Esophagus muscularis mucosa (tissue), 4 donors: ENCODE results near the gene BBS9. TPM values are rescaled to one million over a fixed set of nuclear protein-coding genes. Genes with fewer than 3 reads are reported as not detected.

Experiments
- DNase-seq: peaks from one replicate; pipeline ENCODE4 v3.0.0-alpha.2; 2017; ENCODE audit errors: extremely low spot score
- H3K27ac ChIP-seq, 4 donors: fragments of 200-600 bp; sonication (generic); replicated peaks in 1 of 4; 1 replicate in 3 of 4; 2 replicates in 1 of 4; pipeline ENCODE4 v1.5.1; 2016 to 2019; ENCODE audit warnings: mild to moderate bottlenecking in 1 of 4
- H3K27me3 ChIP-seq, 4 donors: fragments of 200-600 bp; sonication (generic); one replicate each; pipeline versions ENCODE4 v1.5.1 to v1.6.0; 2016 to 2019
- H3K36me3 ChIP-seq, 4 donors: fragments of 200-600 bp; sonication (generic); one replicate each; pipeline ENCODE4 v1.5.1; 2016 to 2019
- H3K4me1 ChIP-seq, 4 donors: fragments of 200-600 bp; sonication (generic); one replicate each; pipeline ENCODE4 v1.5.1; 2016 to 2019
- H3K4me3 ChIP-seq, 4 donors: fragments of 200-600 bp; sonication (generic); 1 replicate in 2 of 4; 2 replicates in 2 of 4; pipeline ENCODE4 v1.5.1; 2016 to 2019; ENCODE audit warnings: mild to moderate bottlenecking in 4 of 4, moderate library complexity in 1 of 4
- H3K9me3 ChIP-seq, 4 donors: fragments of 200-600 bp; sonication (generic); 1 replicate in 3 of 4; 2 replicates in 1 of 4; pipeline ENCODE4 v1.5.1; 2016 to 2019
- EP300 ChIP-seq: sonication (generic); formaldehyde crosslinking; IDR thresholded peaks from one replicate; pipeline ENCODE4 v1.6.1; 2017; ENCODE audit warnings: antibody characterized with exemption
- POLR2A ChIP-seq: fragments of 450-650 bp; IDR thresholded peaks from one replicate; pipeline ENCODE4 v1.6.1; 2017; ENCODE audit warnings: antibody characterized with exemption, moderate library complexity, mild to moderate bottlenecking, low read depth
- POLR2AphosphoS5 ChIP-seq, 2 donors: sonication (generic); formaldehyde crosslinking; IDR thresholded peaks; one replicate each; pipeline ENCODE4 v1.6.1; 2017; ENCODE audit warnings: antibody characterized with exemption in 2 of 2
- WGBS: methylation state at CpG from one replicate; pipeline ENCODE4 v1.1.5; 2018; 5-methylcytosine and 5-hydroxymethylcytosine counted together
- intact Hi-C: fragments of 100-400 bp; cut with DNase I; formaldehyde crosslinking; loops from one replicate; pipeline ENCODE4 v1.15.1; 2023
- total RNA-seq, 4 donors: library from RNA; depleted of rRNA; stranded (reverse); fragments of >200 nt; gene quantifications; one replicate each; pipeline versions ENCODE4 v1.1.0 to v1.2.1, GENCODE V29; 2016
- TF ChIP-seq, protein P1 (sequence below), 3 experiments: fragments of 200-600 bp in 2 of 3; fragments of 450-650 bp in 1 of 3; sonication (generic) in 2 of 3; IDR thresholded peaks; one replicate each; pipeline ENCODE4 v1.5.1; 2017 to 2019; ENCODE audit warnings: antibody characterized with exemption in 3 of 3, mild to moderate bottlenecking in 2 of 3, moderate library complexity in 1 of 3

The BBS9 gene
- total RNA-seq, 4 donors from 2014 or later = 14.7 to 20.8 (median 16.3) TPM

DNA sequence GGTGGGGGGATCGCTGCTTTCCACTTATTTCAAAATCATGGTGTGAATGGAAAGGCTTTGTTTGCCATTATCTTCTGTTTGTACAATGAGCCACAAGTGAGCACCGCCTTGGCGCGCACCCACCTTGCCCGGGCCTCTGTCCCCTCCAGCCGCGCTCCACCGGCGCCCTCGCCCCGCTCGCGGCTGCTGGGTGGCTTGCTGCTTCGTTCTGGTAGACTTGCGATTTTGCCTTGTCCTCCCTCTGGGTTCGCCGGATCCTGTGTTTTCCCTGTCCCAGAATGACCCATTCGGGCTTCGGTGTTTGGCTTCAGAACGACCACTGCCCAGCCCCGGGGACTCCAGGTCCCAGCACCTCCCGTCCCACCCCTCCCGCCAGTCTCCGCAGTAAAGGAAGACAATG lies 503.0 kb downstream of the BBS9 start:
- peaks cover 0 to 3% (median 0%) of the 10 kb centered on the region in 4 donors for H3K36me3 ChIP-seq
- H3K4me3 ChIP-seq = no peak overlapping the region
- H3K9me3 ChIP-seq = no peaks in the 10 kb centered on the region
- no peak for DNase-seq
- H3K27ac ChIP-seq = no peak overlapping the region
- intact Hi-C loops = no loop called here
- no peaks in the 10 kb centered on the region for H3K27me3 ChIP-seq
- WGBS = 98% methylated on average over 24 of the region's 24 CpGs
- TF ChIP-seq EP300 = no peak
- H3K4me1 ChIP-seq = peaks cover 0 to 3% (median 0%) of the 10 kb centered on the region in 4 donors

DNA sequence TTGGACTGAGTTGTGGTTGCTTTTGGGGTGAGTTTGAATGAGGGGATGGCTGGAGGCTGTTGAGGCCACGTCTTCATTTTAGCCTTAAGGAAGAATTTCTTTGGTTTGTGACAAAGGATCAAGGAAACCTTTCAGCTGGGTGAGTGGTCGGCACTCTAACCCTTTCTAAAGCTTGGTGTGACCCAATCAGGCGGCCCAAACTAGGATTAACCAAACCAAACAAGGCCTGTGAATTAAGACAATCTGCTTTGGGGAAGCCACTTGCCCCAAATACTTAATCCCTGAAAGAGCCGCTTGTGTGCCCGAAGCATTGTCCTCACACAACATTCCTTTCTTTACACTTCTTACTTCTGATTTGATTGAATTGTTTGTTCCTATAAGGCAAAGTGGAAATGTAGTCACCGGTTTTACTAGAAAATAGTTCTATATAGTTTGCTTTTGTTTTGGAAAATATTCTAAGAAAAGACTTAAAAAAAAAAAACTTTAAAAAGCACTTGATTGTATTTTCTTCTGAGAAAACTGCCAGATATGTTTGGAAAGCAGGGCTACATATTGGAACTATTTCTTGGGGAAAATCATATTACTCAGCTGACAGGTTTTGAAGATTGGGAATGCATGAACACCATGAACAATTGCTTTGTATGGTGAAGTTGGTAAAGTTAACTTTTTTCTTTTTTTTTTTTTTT lies 503.6 kb downstream of the BBS9 start:
- H3K9me3 ChIP-seq = no peaks in the 10 kb centered on the region
- no peaks in the 10 kb centered on the region for H3K27me3 ChIP-seq
- no peak overlapping the region for H3K4me3 ChIP-seq
- TF ChIP-seq EP300 (no peak), POLR2A (no peak), POLR2AphosphoS5 (IDR thresholded peaks at IDR 0.05) (no peak)
- TF ChIP-seq, protein P1, sequence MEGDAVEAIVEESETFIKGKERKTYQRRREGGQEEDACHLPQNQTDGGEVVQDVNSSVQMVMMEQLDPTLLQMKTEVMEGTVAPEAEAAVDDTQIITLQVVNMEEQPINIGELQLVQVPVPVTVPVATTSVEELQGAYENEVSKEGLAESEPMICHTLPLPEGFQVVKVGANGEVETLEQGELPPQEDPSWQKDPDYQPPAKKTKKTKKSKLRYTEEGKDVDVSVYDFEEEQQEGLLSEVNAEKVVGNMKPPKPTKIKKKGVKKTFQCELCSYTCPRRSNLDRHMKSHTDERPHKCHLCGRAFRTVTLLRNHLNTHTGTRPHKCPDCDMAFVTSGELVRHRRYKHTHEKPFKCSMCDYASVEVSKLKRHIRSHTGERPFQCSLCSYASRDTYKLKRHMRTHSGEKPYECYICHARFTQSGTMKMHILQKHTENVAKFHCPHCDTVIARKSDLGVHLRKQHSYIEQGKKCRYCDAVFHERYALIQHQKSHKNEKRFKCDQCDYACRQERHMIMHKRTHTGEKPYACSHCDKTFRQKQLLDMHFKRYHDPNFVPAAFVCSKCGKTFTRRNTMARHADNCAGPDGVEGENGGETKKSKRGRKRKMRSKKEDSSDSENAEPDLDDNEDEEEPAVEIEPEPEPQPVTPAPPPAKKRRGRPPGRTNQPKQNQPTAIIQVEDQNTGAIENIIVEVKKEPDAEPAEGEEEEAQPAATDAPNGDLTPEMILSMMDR (IDR thresholded peaks at IDR 0.05) = no peak
- H3K36me3 ChIP-seq = peaks cover 0 to 3% (median 0%) of the 10 kb centered on the region in 4 donors
- H3K27ac ChIP-seq = no peak overlapping the region
- 93% methylated on average over 6 of the region's 6 CpGs for WGBS
- DNase-seq = no peak
- H3K4me1 ChIP-seq = peaks cover 0 to 3% (median 0%) of the 10 kb centered on the region in 4 donors
- intact Hi-C loops = no loop called here

DNA sequence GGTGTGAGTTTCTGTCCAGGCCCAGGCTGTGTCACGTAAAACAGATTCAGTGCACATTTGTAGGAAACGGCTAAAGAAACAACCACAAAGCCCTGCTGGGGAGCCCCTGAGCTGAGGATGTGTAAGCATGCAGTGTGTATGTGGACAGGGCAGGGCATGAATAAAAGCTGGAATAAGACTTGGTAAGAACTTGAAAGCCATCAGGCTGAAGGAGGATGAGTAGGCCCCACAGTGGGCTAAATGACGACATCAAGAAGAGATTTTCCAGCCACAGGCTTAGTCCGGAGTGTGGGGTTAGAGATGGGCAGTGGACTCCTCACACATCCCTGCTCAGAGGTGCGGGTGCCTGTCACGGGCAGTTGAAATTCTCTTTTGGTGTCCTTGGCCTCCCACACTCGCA lies 505.2 kb downstream of the BBS9 start:
- H3K27me3 ChIP-seq = no peaks in the 10 kb centered on the region
- WGBS = 94% methylated on average over 6 of the region's 7 CpGs
- TF ChIP-seq, protein P1 (IDR thresholded peaks at IDR 0.05) = no peak
- TF ChIP-seq EP300 = no peak
- no peak for TF ChIP-seq POLR2AphosphoS5 (IDR thresholded peaks at IDR 0.05)
- no peak for TF ChIP-seq POLR2A
- no peak overlapping the region for H3K27ac ChIP-seq
- no peak overlapping the region for H3K4me3 ChIP-seq
- H3K9me3 ChIP-seq = no peaks in the 10 kb centered on the region
- H3K4me1 ChIP-seq = peaks cover 0 to 2% (median 0%) of the 10 kb centered on the region in 4 donors
- peaks cover 0 to 3% (median 0%) of the 10 kb centered on the region in 4 donors for H3K36me3 ChIP-seq
- no peak for DNase-seq
- intact Hi-C loops = no loop called here

DNA sequence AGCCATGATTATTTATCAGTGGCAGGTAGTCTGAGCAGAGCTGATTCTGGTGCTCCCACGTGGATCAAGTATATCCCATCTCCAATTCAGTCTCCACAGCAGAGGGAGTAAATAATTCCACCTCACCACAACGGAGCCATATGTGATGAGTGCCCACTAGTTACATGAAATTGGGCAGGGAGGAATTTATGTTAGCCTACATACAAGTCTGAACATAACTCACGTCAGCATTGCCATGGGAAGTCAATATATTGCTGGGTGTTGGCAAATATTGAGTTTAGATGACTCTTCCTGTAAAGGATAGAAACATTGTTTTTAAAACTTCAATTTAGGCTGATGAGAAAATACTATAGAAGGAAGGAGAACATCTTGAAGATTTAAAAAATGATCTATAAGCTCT lies 507.0 kb downstream of the BBS9 start:
- TF ChIP-seq EP300 (no peak), POLR2A (no peak), POLR2AphosphoS5 (IDR thresholded peaks at IDR 0.05) (no peak)
- TF ChIP-seq, protein P1 (IDR thresholded peaks at IDR 0.05) = no peak
- 98% methylated on average over 3 of the region's 3 CpGs for WGBS

DNA sequence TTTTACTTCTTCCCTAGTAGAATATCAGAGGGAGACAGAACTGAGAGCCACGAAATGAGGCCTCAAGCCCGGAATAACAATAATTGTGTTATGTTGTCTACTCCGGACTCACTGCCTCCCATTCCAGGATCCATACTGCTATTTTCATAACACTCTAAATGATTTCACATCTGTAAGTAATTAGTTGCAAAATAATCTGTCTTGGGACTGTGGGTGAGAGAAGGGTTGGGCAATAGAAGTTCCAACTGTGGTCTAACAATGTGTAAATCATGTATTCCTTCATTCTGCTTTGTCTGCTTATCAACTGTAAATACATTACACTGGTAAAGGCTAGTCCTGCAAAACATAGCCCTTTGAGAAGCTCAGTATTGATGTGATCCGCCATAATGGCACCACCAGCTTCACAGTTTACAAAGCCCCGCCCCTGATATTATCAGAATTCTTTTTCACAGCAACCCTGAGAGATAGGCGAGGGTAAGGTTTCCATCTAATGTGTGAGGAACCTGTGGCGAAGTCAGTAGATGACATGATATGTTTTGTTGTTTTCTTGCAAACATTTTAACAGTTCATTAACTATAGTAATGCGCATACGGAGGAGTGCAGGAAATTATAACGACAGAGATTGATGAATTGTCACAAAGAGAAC lies 510.3 kb downstream of the BBS9 start:
- H3K27ac ChIP-seq = no peak overlapping the region
- H3K9me3 ChIP-seq = no peaks in the 10 kb centered on the region
- no peak for DNase-seq
- TF ChIP-seq EP300 = no peak
- TF ChIP-seq, protein P1 (IDR thresholded peaks at IDR 0.05) = no peak
- TF ChIP-seq POLR2A = no peak
- no peak for TF ChIP-seq POLR2AphosphoS5 (IDR thresholded peaks at IDR 0.05)
- H3K27me3 ChIP-seq = no peaks in the 10 kb centered on the region
- intact Hi-C loops = no loop called here
- WGBS = 84% methylated on average over 10 of the region's 10 CpGs
- peaks cover 0 to 8% (median 0%) of the 10 kb centered on the region in 4 donors for H3K36me3 ChIP-seq
- no peaks in the 10 kb centered on the region for H3K4me1 ChIP-seq
- H3K4me3 ChIP-seq = no peak overlapping the region

More for the DNA sequence above, 507.0 kb downstream of the BBS9 start:
- no peaks in the 10 kb centered on the region for H3K9me3 ChIP-seq
- no peaks in the 10 kb centered on the region for H3K27me3 ChIP-seq
- DNase-seq = no peak
- intact Hi-C loops = no loop called here
- no peaks in the 10 kb centered on the region for H3K4me1 ChIP-seq
- peaks cover 0 to 8% (median 1%) of the 10 kb centered on the region in 4 donors for H3K36me3 ChIP-seq
- H3K27ac ChIP-seq = no peak overlapping the region
- no peak overlapping the region for H3K4me3 ChIP-seq
